MM.1S (cell line): Measurements from ENCODE around the gene FMO5.

Source experiments
- DNase-seq: peaks from one replicate; pipeline ENCODE4 v3.0.0-alpha.2; 2015
- H2AFZ ChIP-seq: fragments of 300-600 bp; sonication (generic); 2 replicates; pipeline ENCODE4 v1.6.0; 2016; ENCODE audit warnings: antibody characterized with exemption, low read length
- H3F3A ChIP-seq: fragments of 300-600 bp; sonication (generic); 2 replicates; pipeline ENCODE4 v1.6.1; 2016; ENCODE audit warnings: mild to moderate bottlenecking, antibody characterized with exemption, low read length, moderate library complexity, mixed read lengths; ENCODE audit not compliant: insufficient read depth
- H3K27ac ChIP-seq: fragments of 300-600 bp; sonication (generic); 2 replicates; pipeline ENCODE4 v1.5.1; 2016; ENCODE audit warnings: mild to moderate bottlenecking, low read length
- H3K27me3 ChIP-seq: fragments of 300-600 bp; sonication (generic); replicated peaks from 2 replicates; pipeline ENCODE4 v1.6.0; 2016; ENCODE audit warnings: low read length; ENCODE audit not compliant: insufficient read depth
- H3K36me3 ChIP-seq: fragments of 300-600 bp; sonication (generic); replicated peaks from 2 replicates; pipeline ENCODE4 v1.6.1; 2016; ENCODE audit warnings: mild to moderate bottlenecking, low read length, mixed read lengths; ENCODE audit not compliant: insufficient read depth
- H3K4me1 ChIP-seq: fragments of 300-600 bp; sonication (generic); 2 replicates; pipeline ENCODE4 v1.6.1; 2016; ENCODE audit warnings: low read length, mixed read lengths
- H3K4me2 ChIP-seq: fragments of 300-600 bp; sonication (generic); 2 replicates; pipeline ENCODE4 v1.6.0; 2016; ENCODE audit warnings: low read depth, low read length
- H3K4me3 ChIP-seq: fragments of 300-600 bp; sonication (generic); 2 replicates; pipeline ENCODE4 v1.5.1; 2016; ENCODE audit warnings: low read length, mixed read lengths
- H3K79me2 ChIP-seq: fragments of 300-600 bp; sonication (generic); 2 replicates; pipeline ENCODE4 v1.6.1; 2016; ENCODE audit warnings: mixed run types, low read length, mixed read lengths
- H3K9ac ChIP-seq: fragments of 300-600 bp; sonication (generic); 2 replicates; pipeline ENCODE4 v1.6.1; 2016; ENCODE audit warnings: low read length, mixed read lengths
- H3K9me2 ChIP-seq: fragments of 300-600 bp; sonication (generic); replicated peaks from 2 replicates; pipeline ENCODE4 v1.6.1; 2016; ENCODE audit warnings: mild to moderate bottlenecking, low read length, mixed read lengths; ENCODE audit not compliant: insufficient read depth
- H3K9me3 ChIP-seq: fragments of 300-600 bp; sonication (generic); replicated peaks from 2 replicates; pipeline ENCODE4 v1.6.1; 2016; ENCODE audit warnings: mild to moderate bottlenecking, low read length, mixed read lengths; ENCODE audit not compliant: insufficient read depth
- H4K20me1 ChIP-seq: fragments of 300-600 bp; sonication (generic); 2 replicates; pipeline ENCODE4 v1.6.1; 2016; ENCODE audit warnings: mild to moderate bottlenecking, low read length, moderate library complexity, mixed read lengths; ENCODE audit not compliant: insufficient read depth
- EZH2 ChIP-seq: fragments of 300-600 bp; sonication (generic); optimal IDR thresholded peaks from 2 replicates; pipeline ENCODE3; 2017; ENCODE audit warnings: low read depth, mild to moderate bottlenecking, antibody characterized with exemption, low read length, mixed read lengths
- EZH2phosphoT487 ChIP-seq: fragments of 300-600 bp; sonication (generic); IDR thresholded peaks from 2 replicates; pipeline ENCODE4 v1.6.1; 2018; ENCODE audit warnings: antibody characterized with exemption, low read length
- TF ChIP-seq, protein P1 (sequence below): fragments of 300-600 bp; sonication (generic); IDR thresholded peaks from 2 replicates; pipeline ENCODE4 v1.5.1; 2016; ENCODE audit warnings: antibody characterized with exemption, low read length, mixed read lengths

Gene FMO5

DNA sequence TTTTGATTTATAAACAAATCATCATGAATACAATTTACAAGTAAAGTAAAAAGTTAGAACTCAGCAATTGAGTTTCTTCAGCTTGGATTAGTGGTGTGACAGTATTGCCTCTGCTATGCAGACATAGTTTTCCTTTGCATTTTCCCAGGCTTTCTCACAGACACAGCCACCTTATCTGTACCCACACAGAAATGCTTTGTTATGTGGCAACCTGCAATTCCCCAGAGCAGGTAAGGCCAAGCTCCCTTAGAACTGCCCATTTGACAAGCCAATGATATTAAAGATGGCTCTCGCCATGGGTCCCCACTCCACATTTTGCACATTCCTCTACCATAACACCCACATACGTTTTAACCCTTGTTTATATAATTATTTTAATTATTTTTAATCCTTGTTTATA lies 14.2 kb downstream of the FMO5 start:
- Histone ChIP-seq H3F3A (no peaks in the 10 kb centered on the region), H3K9me2 (no peaks in the 10 kb centered on the region), H3K27ac (no peak overlapping the region), H3K27me3 (no peaks in the 10 kb centered on the region), H3K36me3 (no peaks in the 10 kb centered on the region), H3K4me3 (no peak overlapping the region), H2AFZ (no peak overlapping the region), H3K9ac (no peak overlapping the region), H3K79me2 (no peaks in the 10 kb centered on the region), H4K20me1 (no peaks in the 10 kb centered on the region), H3K4me2 (no peak overlapping the region), H3K4me1 (no peaks in the 10 kb centered on the region), H3K9me3 (no peaks in the 10 kb centered on the region)
- TF ChIP-seq, protein P1, sequence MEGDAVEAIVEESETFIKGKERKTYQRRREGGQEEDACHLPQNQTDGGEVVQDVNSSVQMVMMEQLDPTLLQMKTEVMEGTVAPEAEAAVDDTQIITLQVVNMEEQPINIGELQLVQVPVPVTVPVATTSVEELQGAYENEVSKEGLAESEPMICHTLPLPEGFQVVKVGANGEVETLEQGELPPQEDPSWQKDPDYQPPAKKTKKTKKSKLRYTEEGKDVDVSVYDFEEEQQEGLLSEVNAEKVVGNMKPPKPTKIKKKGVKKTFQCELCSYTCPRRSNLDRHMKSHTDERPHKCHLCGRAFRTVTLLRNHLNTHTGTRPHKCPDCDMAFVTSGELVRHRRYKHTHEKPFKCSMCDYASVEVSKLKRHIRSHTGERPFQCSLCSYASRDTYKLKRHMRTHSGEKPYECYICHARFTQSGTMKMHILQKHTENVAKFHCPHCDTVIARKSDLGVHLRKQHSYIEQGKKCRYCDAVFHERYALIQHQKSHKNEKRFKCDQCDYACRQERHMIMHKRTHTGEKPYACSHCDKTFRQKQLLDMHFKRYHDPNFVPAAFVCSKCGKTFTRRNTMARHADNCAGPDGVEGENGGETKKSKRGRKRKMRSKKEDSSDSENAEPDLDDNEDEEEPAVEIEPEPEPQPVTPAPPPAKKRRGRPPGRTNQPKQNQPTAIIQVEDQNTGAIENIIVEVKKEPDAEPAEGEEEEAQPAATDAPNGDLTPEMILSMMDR: no peak
- TF ChIP-seq EZH2 (no peak), EZH2phosphoT487 (no peak)
- DNase-seq: no peak

GRCh38 chr1:147209825-147210821 lies 15.0 kb downstream of the FMO5 start:
- H3K9ac ChIP-seq: no peak overlapping the region
- no peaks in the 10 kb centered on the region for H3K4me1 ChIP-seq
- no peak overlapping the region for H3K4me2 ChIP-seq
- no peaks in the 10 kb centered on the region for H4K20me1 ChIP-seq
- H3K9me2 ChIP-seq: no peaks in the 10 kb centered on the region
- no peak overlapping the region for H3K4me3 ChIP-seq
- no peak for TF ChIP-seq EZH2phosphoT487
- H3F3A ChIP-seq: no peaks in the 10 kb centered on the region
- no peaks in the 10 kb centered on the region for H3K79me2 ChIP-seq
- no peaks in the 10 kb centered on the region for H3K27me3 ChIP-seq
- H3K27ac ChIP-seq: no peak overlapping the region
- no peak overlapping the region for H2AFZ ChIP-seq
- no peaks in the 10 kb centered on the region for H3K36me3 ChIP-seq
- no peaks in the 10 kb centered on the region for H3K9me3 ChIP-seq
- no peak for DNase-seq

GRCh38 chr1:147208619-147209018 lies 16.5 kb downstream of the FMO5 start:
- Histone ChIP-seq H3K36me3 (no peaks in the 10 kb centered on the region), H3K27me3 (no peaks in the 10 kb centered on the region), H3K4me3 (no peak overlapping the region), H3K9me2 (no peaks in the 10 kb centered on the region), H3K9ac (no peak overlapping the region), H3K4me2 (no peak overlapping the region), H3K4me1 (no peaks in the 10 kb centered on the region), H4K20me1 (no peaks in the 10 kb centered on the region), H3F3A (no peaks in the 10 kb centered on the region), H2AFZ (no peak overlapping the region), H3K9me3 (no peaks in the 10 kb centered on the region), H3K27ac (no peak overlapping the region), H3K79me2 (no peaks in the 10 kb centered on the region)
- TF ChIP-seq EZH2phosphoT487 (no peak), EZH2 (no peak)
- TF ChIP-seq, protein P1: no peak
- no peak for DNase-seq

GRCh38 chr1:147207192-147207591 lies 17.9 kb downstream of the FMO5 start:
- H2AFZ ChIP-seq: no peak overlapping the region
- H3K79me2 ChIP-seq: no peaks in the 10 kb centered on the region
- no peak overlapping the region for H3K27ac ChIP-seq
- no peak overlapping the region for H3K4me2 ChIP-seq
- no peaks in the 10 kb centered on the region for H3K27me3 ChIP-seq
- no peaks in the 10 kb centered on the region for H3K9me3 ChIP-seq
- no peak overlapping the region for H3K4me3 ChIP-seq
- no peak for DNase-seq
- no peaks in the 10 kb centered on the region for H3K4me1 ChIP-seq
- H3K9me2 ChIP-seq: no peaks in the 10 kb centered on the region
- no peaks in the 10 kb centered on the region for H3K36me3 ChIP-seq
- H3K9ac ChIP-seq: no peak overlapping the region
- H3F3A ChIP-seq: no peaks in the 10 kb centered on the region
- TF ChIP-seq, protein P1: no peak
- TF ChIP-seq EZH2phosphoT487 (no peak), EZH2 (no peak)
- no peaks in the 10 kb centered on the region for H4K20me1 ChIP-seq
